Hippocampal formation (tissue), 2 donors: ENCODE data around the gene PTCH1.
A peak's percentile ranks its signal among the peaks of the same experiment; 100 is the strongest.

Experiments used
- DNase-seq, 2 donors: peaks; one replicate each; lab custom pipeline; 2025; lab: John Stamatoyannopoulos, UW

PTCH1 gene

GRCh38 chr9:95516734-95517558 lies at the start of gene PTCH1:
Gene PTCH1 (minus strand): TSS chr9:95516971.
- peak; percentile 13 to 28 for DNase-seq

DNA sequence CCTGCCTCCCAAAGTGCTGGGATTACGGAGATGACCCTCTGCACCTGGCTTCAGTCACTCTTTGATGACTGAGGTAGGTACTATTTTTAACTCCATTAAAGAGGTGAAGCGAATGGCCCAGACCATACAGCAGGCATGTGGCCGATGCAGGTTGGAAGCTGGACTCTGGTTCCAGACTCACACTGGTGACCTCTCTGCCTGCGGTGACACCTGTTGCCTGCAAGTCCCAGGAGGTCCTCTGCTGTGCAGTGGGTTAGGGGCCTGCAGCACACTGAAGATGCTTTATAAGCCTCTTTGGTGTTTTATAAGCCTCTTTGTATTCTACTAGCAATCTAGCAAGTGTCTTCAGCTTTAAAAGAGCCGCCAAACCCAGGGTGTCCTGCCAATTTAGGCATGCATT lies 49.2 kb upstream of the PTCH1 start:
- DNase-seq, result no peak

GRCh38 chr9:95561913-95562312 lies 45.1 kb upstream of the PTCH1 start:
- DNase-seq, result no peak

- no peak for DNase-seq
Measured at GRCh38 chr9:95557142-95557541, 40.4 kb upstream of the PTCH1 start.

- no peak for DNase-seq
Measured at GRCh38 chr9:95556521-95556920, 39.8 kb upstream of the PTCH1 start.

DNA sequence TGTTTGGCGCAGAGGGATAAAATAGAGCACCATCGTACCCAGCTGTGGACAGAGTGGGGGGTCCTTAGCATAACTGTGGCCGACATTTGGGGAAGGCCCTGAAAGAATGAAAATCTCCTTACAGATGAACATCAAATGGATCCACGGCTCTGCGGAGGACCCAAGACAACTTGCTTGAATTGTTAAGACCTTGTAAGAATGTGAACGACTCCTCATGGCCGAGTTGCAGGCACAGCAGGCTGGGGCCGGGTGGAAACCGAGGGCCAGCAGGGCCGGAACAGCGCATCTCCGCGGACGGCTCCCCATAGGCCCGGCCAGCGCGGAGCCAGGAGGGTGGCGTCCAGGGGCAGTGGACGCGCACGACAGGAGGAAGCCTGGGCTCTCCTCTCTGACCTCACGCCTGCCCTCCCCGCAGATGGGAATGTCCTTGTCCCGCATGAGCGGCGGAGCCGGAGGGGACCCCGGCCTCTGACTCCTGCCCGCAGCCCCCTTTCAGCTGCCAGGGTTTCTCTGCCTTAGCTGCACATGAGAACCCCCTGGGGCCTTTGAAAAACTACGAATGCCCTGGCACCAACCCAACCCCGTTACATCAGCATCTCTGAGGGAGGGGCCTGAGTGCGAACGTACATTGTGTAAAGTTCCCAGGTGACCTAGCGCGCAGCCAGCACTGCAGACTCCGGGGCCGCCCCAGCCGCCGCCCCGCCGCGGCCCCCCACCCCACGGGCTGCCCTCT lies 36.2 kb upstream of the PTCH1 start:
- DNase-seq, result no peak

GRCh38 chr9:95552255-95552654 lies 35.5 kb upstream of the PTCH1 start:
- no peak for DNase-seq

GRCh38 chr9:95551406-95551805 lies 34.6 kb upstream of the PTCH1 start:
- no peak for DNase-seq

DNA sequence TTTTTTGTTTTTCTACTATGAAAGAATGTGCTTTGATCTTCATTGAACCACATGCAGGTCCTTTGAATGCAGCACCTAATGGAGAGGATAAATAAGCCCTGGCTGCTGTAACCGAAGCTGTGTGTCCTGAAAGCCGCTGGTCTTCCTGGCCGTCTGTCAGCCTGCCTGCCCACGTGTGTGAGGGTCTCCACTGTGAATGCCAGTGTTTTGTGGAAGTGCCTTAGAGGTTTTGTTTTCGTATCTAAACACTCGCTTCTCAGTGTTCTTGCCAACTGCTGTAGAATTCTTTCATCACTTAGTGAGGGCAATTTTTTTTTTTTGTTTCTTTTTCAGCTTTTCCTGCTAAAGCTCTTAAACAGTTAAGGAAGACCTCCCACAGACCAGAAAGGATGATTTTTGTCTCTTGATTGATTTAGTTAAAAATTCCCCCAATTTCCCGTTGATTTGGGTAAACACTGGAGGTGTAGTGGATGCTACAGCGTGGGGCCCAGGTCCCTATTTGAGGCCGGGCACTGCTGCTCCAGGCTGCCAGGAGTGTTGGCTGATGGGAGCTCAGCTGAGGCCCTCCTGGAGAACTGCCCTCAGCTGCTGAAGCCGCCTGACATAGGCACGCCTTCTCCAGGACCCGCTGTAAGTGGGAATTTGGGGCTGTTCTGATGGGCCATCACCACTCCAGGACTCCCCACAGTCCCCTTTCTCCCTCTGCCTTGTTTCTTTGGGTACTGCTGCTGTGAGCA lies 29.2 kb upstream of the PTCH1 start:
- DNase-seq, result no peak

DNA sequence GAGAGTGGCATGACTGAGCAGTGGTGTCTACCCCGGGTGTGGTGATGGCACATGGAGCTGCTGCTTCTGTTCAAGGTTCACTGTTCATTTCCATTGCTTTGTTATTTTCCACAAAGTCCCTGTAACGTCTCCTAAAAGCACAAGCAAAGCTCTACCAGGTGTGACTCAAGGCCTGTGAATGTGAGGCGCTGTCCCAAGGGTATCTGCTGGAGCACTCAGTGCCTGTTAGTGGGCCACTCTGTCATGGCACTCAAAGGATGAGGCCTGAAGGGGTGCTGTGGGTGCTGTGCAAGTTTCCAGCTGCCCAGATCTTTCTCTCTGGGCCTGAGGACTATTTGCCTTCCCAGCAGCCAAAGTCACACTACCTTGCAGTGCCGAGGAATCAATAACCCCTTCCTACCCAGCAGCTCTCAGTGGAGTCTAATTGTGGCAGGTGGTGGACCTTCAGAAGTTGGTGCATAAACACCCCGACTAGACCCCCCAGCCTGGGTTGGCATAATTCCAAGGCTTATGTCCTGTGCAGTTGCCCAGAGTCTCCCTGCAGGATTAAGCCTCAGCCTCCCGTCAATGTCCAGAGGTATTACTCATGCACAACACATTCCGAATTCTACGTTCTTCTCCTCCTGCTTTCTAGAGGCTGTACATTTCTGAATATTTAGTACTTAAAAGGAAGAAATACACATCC lies 17.4 kb upstream of the PTCH1 start:
- DNase-seq, result no peak

DNA sequence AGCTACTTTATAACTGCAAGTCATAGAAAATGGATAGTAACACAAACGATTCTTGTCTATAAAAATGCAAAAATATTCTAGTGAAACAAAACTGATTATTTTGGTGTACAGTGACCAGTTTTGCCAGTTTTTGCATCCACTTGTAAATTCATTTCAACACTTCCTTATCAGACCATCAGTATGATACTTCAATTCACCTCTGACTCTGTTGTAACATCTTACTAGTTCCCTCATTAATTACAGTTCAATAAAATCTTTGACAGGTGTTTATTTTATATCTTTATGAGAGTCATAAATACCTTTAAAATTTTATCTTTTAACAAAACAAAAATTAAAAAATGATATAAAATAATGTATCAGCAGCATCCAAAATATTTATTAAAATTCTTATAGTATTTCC lies 13.1 kb upstream of the PTCH1 start:
- DNase-seq, result no peak

DNA sequence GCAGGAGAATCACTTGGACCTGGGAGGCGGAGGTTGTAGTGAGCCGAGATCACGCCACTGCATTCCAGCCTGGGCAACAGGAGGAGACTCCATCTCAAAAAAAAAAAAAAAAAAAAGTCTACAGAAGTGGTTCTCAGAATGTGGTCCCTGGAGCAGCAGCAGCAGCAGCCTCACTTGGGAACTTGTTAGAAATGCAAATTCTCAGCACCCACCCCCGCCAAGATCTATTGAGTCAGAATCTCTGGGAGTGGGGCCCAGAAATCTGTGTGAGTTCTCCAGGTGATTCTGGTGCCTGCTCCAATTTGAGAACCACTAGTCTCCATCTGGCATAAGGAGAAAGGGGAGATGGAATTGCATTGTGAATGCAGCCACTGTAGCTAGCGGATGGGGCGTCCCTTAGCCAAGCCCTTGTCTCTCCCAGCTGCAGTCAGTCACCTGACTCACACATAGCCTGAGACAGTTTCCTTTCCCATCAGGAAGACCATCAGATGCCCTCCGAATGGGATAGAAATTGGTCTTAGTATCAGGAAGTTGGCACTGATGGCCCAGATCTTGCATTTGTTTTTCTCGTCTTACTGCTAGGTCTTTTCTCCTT lies 12.2 kb upstream of the PTCH1 start:
- no peak for DNase-seq

- DNase-seq, result no peak
Measured at GRCh38 chr9:95522871-95523370, 6.2 kb upstream of the PTCH1 start.

DNA sequence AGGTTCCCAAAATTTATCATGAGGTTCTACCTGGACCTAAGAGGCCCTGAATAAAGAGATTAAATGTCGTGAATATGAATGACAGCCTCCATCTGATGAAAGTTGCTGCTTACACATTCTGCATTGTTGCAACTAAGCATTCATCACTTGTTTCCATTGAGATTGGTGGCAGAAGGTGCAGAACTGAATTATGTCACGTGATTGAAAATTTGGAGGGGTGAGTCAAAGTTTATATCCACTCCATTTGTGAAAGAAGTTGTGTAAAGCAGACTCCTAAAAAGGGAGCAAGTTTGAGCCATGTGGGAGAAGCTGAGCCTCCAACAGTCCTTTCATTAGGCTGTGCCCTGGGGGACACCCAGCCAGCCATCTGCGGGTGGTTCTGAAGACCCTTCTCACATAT lies 4.9 kb upstream of the PTCH1 start:
- DNase-seq, result no peak

- DNase-seq, result no peak
Measured at GRCh38 chr9:95517559-95518425, 1.0 kb upstream of the PTCH1 start.

DNA sequence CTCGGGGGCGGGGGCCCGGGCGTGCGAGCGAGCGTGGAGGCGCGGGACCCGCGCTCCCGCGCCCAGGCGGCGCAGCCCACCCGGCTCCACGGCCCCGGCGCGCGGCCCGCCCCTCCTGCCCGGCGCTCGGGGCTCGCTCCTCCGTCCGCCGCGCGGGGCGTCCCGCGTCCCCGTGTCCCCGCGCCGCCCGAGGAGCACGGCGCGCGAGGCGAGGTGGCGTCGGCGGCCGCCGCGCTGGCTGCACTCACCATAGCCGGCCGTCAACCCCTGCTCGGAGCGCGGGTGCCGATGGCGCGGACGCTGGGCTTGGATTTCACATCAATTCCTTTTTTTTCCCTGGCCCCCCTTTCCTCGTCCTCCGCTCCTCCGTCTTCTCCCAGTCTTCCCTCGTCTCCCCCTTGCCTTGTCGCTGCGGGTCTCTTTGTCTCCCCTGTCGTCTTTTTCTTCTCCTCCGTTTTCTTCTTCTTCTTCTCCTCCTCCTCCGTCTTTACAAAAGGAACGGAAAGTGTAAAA lies 494 bp downstream of the PTCH1 start:
- DNase-seq, result no peak

- no peak for DNase-seq
Measured at GRCh38 chr9:95515272-95516113, 1.3 kb downstream of the PTCH1 start.

DNA sequence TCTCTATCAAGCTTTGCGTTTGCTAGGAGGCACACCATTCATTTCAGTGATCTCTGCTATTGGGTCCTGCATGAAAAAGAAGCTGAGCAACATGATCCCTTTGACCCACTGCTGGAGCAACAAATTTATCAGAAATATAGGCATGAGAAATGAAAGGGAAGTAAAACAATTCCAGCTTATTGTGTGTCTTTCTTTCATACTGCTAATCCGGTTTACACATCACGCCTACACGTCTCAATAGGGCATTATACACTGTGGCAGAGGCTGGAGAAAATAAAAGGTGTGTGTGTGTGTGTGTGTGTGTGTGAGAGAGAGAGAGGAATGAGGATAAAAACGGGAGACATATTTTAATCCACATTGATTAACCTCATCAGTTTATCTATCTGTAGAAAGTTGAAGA lies 2.4 kb downstream of the PTCH1 start:
- DNase-seq, result no peak

DNA sequence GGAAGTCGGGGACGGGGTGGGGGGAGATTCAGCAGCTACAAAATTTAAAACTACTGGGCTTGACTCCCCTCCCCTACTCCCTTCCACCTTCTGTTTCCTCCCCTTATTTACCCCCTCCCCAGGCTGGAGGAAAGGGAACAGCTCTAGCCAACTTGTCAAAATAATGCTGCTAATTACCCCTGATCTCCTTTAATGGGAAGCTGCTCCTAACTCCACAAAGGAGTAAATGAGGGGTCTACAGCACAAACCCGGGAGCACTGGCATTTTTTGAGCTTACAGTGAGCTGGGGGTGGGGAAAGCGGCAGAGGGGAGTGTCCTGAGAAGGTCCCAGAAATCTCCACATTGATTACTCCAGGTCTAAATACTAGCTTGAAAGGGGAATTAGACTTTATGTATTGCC lies 3.1 kb downstream of the PTCH1 start:
- DNase-seq, result no peak
